Measurements from ENCODE around the gene MTCL3.

MTCL3 gene

GRCh38 chr6:127481628-127482027 is 37.5 kb downstream of the MTCL3 start:
- no peak overlapping the region for H3K4ac ChIP-seq (ENCODE audit: low read depth, low read length)
- no peak overlapping the region for H3K27ac ChIP-seq (ENCODE audit: insufficient read length, low read depth, low read length)
- no peaks in the 10 kb centered on the region for H3K79me1 ChIP-seq (ENCODE audit: insufficient read depth, low read depth, low read length, poor library complexity, severe bottlenecking)
- no peaks in the 10 kb centered on the region for H3K9me3 ChIP-seq (ENCODE audit: control insufficient read depth, low read depth, low read length)
- H4K8ac ChIP-seq (replicated peaks; ENCODE audit: insufficient read length, low read depth, low read length): no peak overlapping the region
- peaks cover 58 to 62% of the 10 kb centered on the region in 2 experiments for H3K4me1 Mint-ChIP-seq
- H4K5ac ChIP-seq (ENCODE audit: insufficient read length, low read depth, low read length): no peak overlapping the region
- H3K56ac ChIP-seq (ENCODE audit: insufficient read length, low read depth, low read length): no peak overlapping the region
- no peaks in the 10 kb centered on the region for H4K20me1 ChIP-seq (ENCODE audit: control insufficient read depth, insufficient read depth, insufficient read length)
- H4K91ac ChIP-seq (ENCODE audit: insufficient read length, low read depth, low read length): no peak overlapping the region
- no peak overlapping the region for H3K9ac ChIP-seq (ENCODE audit: extremely low read depth, insufficient read length, low read length)
- no peaks in the 10 kb centered on the region for H3K79me2 ChIP-seq (ENCODE audit: insufficient read depth, low read length)
- no CpG with 5 or more reads among the region's 4 CpGs for WGBS (ENCODE audit: extremely low coverage, insufficient read length, low lambda C conversion rate)
- no peaks in the 10 kb centered on the region for H3K23me2 ChIP-seq (ENCODE audit: insufficient read length, low read depth, low read length, poor library complexity, severe bottlenecking)
- H2BK15ac ChIP-seq (ENCODE audit: low read depth, low read length): no peak overlapping the region
- DNase-seq: no peak
- no peak overlapping the region for H3K14ac ChIP-seq (ENCODE audit: insufficient read depth, low read length)
- no peak overlapping the region for H2BK20ac ChIP-seq (ENCODE audit: low read depth, low read length, poor library complexity, severe bottlenecking)
- peak overlapping the region; percentile 73 to 99 (median 97); a peak in 5 of 7 replicates for H3K27ac Mint-ChIP-seq
- H2AK5ac ChIP-seq (ENCODE audit: insufficient read length, low read length): no peak overlapping the region
- TF ChIP-seq CTCF (conservative IDR thresholded peaks at IDR 0.05): no peak
- H3K23ac ChIP-seq (ENCODE audit: insufficient read length, low read depth, low read length): no peak overlapping the region
- no peak overlapping the region for H2BK5ac ChIP-seq (ENCODE audit: insufficient read length, low read length)
- no peak overlapping the region for H2BK120ac ChIP-seq (ENCODE audit: low read depth, low read length, poor library complexity, severe bottlenecking)
- H3K18ac ChIP-seq (ENCODE audit: insufficient read length, low read depth, low read length): no peak overlapping the region
- peaks cover 6% of the 10 kb centered on the region; the same call in 1 of the 2 replicates for H3K4me1 ChIP-seq (ENCODE audit: insufficient read depth, low read length)
- H2AFZ ChIP-seq (ENCODE audit: low read length): no peak overlapping the region
- H3T11ph ChIP-seq (ENCODE audit: low read length): no peak overlapping the region
- no peaks in the 10 kb centered on the region for H3K27me3 Mint-ChIP-seq (ENCODE audit: low read depth)
- H3K4me2 ChIP-seq (ENCODE audit: insufficient read depth, insufficient read length, low read length): no peak overlapping the region
- no peaks in the 10 kb centered on the region for H3K27me3 ChIP-seq (ENCODE audit: insufficient read depth, low read length)
- H3K36me3 Mint-ChIP-seq (ENCODE audit: insufficient read depth in 1 of 3, low read depth in 3 of 3): peaks cover 15 to 40% (median 21%) of the 10 kb centered on the region in 3 experiments; a peak in 6 of 7 replicates
- H2BK12ac ChIP-seq (ENCODE audit: insufficient read length, low read depth, low read length): no peak overlapping the region
- H3K4me3 Mint-ChIP-seq: no peak overlapping the region
- no peaks in the 10 kb centered on the region for H3K9me3 Mint-ChIP-seq

All from H9 (cell line).